Measurements from ENCODE around the gene ACKR3.

DNA sequence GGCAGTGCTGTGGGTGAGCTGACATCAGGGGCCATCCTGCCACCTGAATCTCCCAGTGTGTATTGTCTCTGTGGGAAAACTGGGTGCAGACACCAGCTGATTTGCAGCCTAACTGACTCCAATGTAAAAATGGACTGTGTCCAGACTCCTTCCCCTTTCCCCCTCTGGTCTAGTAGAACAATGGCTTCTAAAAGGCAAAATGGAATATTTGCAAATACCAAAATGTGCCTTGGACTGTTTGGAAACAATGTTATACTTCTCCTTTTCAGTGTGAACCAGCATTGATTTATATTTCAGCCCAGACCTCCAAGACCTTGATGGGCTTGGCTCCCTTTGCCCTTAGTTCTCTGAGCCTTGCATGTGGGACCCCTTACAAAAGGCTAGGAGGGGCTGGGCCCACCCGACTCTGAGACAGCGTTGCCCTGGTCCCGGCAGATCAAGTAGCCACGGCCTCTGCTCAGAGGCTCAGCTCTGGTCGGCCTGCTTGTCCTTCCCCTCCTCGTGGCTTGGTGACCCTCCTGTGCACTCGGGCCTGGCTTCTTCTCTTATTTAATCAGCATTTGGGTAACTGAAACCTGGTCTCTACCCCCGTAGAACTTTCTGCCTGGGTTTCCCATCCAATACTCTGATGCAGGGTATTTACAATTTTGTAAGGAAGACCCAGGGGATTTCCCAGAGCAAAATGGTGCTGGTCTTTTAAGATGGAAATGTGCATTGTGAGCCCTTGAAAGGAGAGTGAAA, 18.0 kb upstream of the ACKR3 start:
- TF ChIP-seq, protein P1, sequence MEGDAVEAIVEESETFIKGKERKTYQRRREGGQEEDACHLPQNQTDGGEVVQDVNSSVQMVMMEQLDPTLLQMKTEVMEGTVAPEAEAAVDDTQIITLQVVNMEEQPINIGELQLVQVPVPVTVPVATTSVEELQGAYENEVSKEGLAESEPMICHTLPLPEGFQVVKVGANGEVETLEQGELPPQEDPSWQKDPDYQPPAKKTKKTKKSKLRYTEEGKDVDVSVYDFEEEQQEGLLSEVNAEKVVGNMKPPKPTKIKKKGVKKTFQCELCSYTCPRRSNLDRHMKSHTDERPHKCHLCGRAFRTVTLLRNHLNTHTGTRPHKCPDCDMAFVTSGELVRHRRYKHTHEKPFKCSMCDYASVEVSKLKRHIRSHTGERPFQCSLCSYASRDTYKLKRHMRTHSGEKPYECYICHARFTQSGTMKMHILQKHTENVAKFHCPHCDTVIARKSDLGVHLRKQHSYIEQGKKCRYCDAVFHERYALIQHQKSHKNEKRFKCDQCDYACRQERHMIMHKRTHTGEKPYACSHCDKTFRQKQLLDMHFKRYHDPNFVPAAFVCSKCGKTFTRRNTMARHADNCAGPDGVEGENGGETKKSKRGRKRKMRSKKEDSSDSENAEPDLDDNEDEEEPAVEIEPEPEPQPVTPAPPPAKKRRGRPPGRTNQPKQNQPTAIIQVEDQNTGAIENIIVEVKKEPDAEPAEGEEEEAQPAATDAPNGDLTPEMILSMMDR (conservative IDR thresholded peaks at IDR 0.05; ENCODE audit: low read length) = no peak
- TF ChIP-seq EZH2phosphoT487 (IDR thresholded peaks at IDR 0.05; ENCODE audit: borderline replicate concordance, low read depth, low read length) = no peak
